Stimulated activated CD4-positive, alpha-beta T cell treated with anti-CD3 and anti-CD28 coated beads, TNF-alpha, amount 100 ng/mL, for 1 hour (primary cell): ENCODE data around the gene DENND2D.

Experiments
- DNase-seq, 3 donors: peaks; one replicate each; pipeline ENCODE4 v3.0.0-alpha.2; 2020; ENCODE audit warnings: low read depth in 3 of 3, low spot score in 1 of 3

DENND2D gene

DNA sequence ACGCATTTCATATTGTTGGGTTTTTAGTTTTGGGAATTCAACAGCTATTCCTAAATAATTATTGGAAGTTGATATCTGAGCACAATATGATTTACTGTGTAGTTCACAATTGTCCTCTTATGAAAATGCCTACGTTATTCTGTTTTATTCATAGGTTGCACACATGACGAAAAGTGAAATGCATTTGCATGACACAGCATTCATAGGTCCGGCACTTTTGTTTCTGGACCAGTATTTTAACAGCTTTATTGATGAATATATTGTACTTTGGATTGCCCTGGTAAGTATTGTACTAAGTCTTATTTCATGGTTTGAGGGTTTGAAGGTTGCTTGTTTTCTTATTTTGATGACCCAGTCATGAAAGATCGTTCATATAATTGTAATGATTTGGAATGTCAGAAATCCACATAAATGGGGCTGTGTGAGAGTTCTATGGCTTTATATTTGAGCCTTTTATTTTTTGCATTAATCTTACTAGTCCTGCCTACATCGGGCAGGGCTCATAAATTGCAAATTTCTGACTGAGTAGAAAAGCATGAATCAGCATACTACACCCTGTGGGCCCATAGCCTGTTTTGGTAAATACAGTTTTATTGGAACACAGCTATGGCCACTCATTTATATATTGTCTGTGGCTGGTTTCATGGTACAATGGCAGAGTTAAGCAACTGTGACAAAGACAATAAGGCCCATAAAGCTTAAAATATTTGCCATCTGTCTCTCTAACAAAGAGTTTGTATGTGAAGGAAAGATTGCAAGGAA lies 17.0 kb downstream of the DENND2D start:
- no peak for DNase-seq

- no peak for DNase-seq
These were observed 18.4 kb downstream of the DENND2D start for GRCh38 chr1:111182052-111182451.

DNA sequence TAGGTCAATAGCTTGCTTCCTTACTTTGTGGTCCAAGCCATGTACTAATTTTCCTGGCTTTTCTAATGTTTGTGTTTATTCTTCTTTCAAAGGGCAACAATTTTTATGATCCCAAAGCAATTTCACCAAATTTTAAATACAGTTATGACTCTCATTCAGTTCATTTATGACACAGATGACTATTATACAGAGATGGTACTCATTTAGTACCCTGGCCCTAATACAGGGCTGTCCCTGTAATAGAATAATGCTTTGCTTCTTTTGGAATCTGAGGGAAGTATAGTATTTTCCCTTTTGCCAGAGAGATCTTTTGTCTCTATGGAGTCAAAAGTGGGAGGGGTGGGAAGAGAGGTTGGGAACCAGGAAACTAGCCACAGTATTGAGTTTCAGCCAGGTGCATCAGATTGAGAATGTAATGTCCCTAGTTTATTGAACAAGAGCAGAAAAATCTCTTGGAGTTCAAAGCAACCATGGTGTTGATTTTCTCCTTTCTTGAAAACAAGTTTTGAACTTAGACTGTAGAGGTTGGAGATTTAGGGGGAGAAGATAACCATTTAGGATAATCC lies 20.4 kb downstream of the DENND2D start:
- no peak for DNase-seq

DNA sequence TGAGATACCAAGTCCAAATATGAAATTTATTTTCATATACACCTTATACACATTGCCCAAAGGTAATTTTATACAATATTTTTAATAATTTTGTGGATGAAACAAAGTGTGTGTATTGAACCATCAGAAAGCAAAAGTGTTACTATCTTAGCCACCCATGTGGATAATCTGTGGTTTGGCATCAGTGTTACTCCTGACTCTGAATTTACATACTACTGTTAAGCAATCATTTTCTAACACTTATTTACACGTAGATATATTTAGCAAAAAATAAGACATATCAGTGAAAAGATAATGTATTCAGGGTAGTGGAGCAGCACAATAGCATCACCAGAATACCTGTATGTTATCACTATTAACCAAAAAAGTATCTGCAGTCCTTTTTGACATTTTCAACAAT lies 23.8 kb downstream of the DENND2D start:
- no peak for DNase-seq

DNA sequence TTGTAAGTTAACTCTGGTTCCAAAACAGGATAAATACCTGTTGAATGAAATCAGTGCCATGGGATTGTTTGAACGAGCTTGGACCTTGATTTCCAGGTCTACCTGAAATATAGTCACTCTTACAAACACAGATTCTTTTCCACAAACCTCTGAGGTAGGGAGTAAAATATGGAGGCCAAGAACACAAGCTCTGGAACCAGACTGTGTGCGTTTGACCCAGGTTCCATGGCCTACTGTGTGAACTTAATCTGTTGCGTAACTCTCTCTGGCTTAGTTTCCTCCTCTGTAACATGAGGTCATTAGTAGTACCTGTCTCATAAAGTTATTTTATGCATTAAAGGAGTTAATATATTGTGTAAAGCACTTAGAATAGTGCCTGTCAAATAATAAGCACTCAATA lies 25.1 kb downstream of the DENND2D start:
- no peak for DNase-seq

DNA sequence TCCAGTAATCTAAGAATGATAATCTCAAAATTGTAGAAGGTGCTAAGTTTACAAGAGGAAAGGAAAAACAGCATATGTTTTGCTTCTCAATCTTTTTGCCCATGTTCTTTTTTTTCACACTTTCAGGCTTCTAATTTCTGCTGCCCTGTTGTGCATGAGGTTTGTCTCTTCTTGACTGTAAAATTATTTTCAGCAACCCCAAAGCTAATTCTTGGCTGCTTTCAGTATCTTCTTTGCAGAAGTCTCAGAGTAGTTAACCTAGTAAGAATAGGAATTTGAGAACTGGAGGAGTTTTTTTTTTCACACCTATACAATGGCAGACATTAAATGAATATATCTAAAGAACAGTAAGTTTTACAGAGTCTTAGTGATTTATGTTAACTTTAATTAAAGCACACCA lies 26.4 kb downstream of the DENND2D start:
- no peak for DNase-seq

- no peak for DNase-seq
These were observed 28.0 kb downstream of the DENND2D start for GRCh38 chr1:111172463-111172862.

DNA sequence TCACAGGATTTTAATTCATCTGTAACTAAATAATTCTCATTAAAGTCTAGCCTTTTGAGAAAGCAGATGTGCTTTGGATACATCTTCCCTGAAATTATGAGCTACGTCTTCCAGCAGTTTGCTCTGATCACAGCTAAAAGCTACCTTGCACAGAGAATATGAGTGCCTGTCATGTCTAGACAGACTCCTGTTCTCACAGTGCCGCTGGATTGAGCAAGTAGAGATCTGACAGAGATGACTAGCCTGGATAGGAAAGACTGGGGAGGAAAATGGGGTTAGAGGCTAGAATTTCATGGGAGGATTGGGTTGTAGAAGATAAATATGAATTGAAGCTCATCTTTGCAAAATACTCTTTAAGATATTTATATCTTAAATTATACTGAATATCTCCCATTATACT lies 36.3 kb downstream of the DENND2D start:
- DNase-seq = no peak

- DNase-seq = no peak
These were observed 37.1 kb downstream of the DENND2D start for GRCh38 chr1:111163363-111163762.

DNA sequence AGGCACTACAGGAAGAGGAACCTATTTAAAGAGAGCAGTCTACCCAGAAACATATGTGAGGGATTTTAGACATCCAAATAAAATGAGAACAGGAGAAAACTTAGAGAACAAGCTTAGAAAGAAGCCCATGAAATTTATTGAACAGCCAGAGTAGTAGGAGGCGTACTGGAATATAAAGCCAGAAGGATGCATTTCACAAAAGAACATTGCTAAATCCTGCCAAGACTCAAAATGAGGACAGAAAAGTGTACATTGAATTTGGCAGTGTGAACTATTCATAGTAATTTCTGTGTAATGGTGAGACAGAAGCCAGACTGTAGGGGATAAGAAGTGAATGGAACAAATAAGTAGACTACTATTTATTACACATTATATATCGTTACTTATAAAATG lies 38.0 kb downstream of the DENND2D start:
- no peak for DNase-seq

GRCh38 chr1:111161843-111162487 lies 38.5 kb downstream of the DENND2D start:
- no peak for DNase-seq

DNA sequence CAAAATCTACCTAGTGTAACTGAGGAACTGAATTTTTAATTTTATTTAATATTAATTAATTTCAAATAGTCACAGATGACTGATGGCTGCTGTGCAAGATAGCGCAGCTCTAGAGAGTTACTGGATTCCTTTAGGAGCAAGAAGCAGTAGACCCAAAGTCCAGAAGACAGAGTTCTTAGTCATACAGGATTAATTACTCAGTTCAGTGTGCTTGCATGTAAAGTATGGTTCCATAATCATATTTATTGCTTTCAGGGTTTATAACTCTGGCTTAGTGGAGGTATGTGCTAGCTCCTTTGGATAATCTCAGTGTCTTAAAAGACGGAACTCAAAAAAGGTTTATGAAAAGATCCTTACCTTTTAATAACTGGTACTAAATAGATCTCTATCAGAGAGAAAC lies 43.0 kb downstream of the DENND2D start:
- no peak for DNase-seq

GRCh38 chr1:111154021-111154999 lies 46.1 kb downstream of the DENND2D start:
- DNase-seq = no peak

DNA sequence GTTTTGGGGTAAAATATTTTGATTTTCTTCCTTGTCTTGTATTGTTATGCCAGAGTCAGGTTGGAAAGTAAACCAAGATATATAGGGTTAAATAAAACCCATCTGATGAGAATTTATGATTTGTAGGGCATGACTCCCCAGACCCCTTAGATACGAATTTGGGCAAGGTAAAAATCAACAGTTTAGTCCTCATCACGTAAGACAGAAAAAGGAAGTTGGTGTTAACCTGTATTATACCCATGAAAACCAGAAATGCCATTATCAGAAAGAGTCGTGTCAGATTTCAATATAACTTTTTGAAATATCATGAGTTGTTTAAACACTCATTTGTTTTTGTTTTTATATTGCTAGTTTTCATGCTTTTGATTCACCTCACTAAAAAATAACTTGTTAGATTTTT lies 48.6 kb downstream of the DENND2D start:
- no peak for DNase-seq

GRCh38 chr1:111148376-111148881 lies 52.0 kb downstream of the DENND2D start:
- DNase-seq = no peak

- DNase-seq = no peak
These were observed 52.5 kb downstream of the DENND2D start for GRCh38 chr1:111147948-111148347.

DNA sequence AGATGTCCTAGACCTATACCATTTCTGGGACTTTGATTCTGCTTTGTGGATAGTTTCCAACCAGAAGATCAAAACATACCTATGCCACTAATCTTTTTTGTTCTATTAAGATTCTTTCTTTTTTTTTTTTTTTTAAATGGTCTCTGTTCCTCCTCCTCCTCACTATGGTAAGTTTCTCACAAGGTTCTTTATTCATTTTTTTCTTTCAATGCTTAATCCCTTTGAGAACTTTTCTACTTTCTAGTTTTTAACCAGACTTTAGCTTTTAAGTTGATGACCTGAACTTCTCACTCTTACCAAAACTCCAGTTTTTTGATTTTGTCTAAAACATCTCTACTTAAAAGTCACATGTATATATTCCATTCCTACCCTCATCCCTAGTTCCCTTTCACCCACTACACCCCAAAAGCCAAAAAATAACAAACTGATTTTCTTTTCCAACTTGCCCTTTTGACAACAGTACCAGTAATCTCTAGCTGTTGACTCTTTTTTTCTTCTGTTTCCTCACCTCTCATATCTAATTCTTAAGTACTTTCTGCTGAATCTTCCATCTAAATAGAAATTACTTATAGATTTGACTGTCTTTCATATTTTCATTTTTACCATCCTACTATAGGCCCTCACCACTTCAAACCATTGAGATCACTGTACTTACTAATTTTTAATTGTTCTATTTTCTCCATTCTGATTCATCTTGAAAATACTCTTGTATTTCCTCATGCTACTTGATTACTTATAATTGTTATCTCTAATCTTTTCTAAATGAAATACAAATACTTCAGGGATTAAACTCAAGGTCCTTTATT lies 54.3 kb downstream of the DENND2D start:
- DNase-seq = no peak

- no peak for DNase-seq
These were observed 54.9 kb downstream of the DENND2D start for GRCh38 chr1:111145542-111145941.

DNA sequence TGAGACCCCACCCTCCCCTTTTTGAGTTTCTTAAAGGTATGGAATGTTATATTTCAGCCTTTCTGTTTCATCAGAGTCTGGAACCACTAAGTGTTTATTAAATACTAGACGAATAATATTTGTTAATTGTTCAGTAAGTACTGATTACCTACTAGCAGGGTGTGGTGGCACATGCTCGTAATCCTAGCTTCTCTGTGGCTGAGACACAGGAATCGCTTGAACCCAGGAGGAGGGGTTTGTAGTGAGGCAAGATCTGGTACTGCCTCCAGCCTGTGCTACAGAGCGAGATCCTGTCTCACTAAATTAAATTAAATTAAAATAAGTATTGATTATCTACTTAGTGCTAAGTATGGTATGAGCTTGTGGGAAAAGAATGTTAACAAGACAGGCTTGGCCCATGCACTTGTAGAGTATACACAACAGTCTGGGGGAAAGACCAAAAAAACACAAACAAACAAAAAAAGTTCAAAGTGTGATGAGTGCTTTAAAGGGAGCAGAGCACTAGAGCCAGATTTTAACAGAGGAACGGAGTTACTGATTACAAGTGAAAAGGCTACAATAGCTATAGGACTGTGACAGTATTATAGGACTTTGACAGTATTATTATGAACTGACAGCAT lies 58.0 kb downstream of the DENND2D start:
- no peak for DNase-seq
